ENCODE results near the gene PAQR4. TPM values are rescaled to one million over a fixed set of nuclear protein-coding genes. Genes with fewer than 3 reads are reported as not detected.

Gene PAQR4
- total and polyA plus RNA-seq, 2 of the 13 experiments (the other 11 are each of a cell fraction or from before 2014, with no cell fraction given) = 15.9 to 24.8 TPM

DNA sequence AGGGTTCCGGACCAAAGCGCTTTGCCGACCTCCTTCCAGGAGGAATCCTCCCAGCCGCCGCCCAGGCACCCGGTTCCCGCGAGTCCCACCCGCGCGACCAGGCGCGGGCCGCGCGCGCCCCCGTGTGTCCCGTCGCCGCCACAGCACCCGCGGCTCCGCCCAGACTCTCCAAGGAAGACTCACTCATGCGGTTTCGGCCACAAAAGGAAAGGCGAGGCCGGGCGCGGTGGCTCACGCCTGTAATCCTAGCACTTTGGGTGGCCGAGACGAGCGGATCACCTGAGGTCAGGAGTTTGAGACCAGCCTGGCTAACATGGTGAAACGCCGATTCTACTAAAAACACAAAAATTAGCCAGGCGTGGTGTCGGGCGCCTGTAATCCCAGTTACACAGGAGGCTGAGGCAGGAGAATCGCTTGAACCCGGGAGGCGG lies 14.6 kb downstream of the PAQR4 start (continued):
- TF ChIP-seq ARNT2 (CRISPR knock-in tag; IDR thresholded peaks at IDR 0.05; ENCODE audit: low read depth) = peak; percentile 27; the same call in 1 of the 2 replicates
- TF ChIP-seq FOSL2 (CRISPR knock-in tag; IDR thresholded peaks at IDR 0.05) = peak; percentile 23; the same call in 1 of the 2 replicates
- TF ChIP-seq, protein P1, sequence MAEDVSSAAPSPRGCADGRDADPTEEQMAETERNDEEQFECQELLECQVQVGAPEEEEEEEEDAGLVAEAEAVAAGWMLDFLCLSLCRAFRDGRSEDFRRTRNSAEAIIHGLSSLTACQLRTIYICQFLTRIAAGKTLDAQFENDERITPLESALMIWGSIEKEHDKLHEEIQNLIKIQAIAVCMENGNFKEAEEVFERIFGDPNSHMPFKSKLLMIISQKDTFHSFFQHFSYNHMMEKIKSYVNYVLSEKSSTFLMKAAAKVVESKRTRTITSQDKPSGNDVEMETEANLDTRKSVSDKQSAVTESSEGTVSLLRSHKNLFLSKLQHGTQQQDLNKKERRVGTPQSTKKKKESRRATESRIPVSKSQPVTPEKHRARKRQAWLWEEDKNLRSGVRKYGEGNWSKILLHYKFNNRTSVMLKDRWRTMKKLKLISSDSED (CRISPR knock-in tag; IDR thresholded peaks at IDR 0.05) = no peak
- no peak for TF ChIP-seq TBP (CRISPR knock-in tag; IDR thresholded peaks at IDR 0.05)
- no peak for TF ChIP-seq PLRG1 (conservative IDR thresholded peaks at IDR 0.05)
- TF ChIP-seq ZNF709 (CRISPR knock-in tag; IDR thresholded peaks at IDR 0.05) = 0 out of 2 replicates have a peak, but pooled peaks have one; percentile 37
- 0 out of 2 replicates have a peak, but pooled peaks have one; percentile 26 for TF ChIP-seq ZNF547 (CRISPR knock-in tag; IDR thresholded peaks at IDR 0.05)
- no peak for TF ChIP-seq ZNF225 (CRISPR knock-in tag; IDR thresholded peaks at IDR 0.05)
- TF ChIP-seq SNAPC2 (CRISPR knock-in tag; IDR thresholded peaks at IDR 0.05) = no peak
- no peak for TF ChIP-seq SMAD3 (CRISPR knock-in tag; IDR thresholded peaks at IDR 0.05)
- TF ChIP-seq, protein P2, sequence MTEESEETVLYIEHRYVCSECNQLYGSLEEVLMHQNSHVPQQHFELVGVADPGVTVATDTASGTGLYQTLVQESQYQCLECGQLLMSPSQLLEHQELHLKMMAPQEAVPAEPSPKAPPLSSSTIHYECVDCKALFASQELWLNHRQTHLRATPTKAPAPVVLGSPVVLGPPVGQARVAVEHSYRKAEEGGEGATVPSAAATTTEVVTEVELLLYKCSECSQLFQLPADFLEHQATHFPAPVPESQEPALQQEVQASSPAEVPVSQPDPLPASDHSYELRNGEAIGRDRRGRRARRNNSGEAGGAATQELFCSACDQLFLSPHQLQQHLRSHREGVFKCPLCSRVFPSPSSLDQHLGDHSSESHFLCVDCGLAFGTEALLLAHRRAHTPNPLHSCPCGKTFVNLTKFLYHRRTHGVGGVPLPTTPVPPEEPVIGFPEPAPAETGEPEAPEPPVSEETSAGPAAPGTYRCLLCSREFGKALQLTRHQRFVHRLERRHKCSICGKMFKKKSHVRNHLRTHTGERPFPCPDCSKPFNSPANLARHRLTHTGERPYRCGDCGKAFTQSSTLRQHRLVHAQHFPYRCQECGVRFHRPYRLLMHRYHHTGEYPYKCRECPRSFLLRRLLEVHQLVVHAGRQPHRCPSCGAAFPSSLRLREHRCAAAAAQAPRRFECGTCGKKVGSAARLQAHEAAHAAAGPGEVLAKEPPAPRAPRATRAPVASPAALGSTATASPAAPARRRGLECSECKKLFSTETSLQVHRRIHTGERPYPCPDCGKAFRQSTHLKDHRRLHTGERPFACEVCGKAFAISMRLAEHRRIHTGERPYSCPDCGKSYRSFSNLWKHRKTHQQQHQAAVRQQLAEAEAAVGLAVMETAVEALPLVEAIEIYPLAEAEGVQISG (CRISPR knock-in tag; IDR thresholded peaks at IDR 0.05) = peak; percentile 34; the same call in 1 of the 2 replicates
- 0 out of 2 replicates have a peak, but pooled peaks have one; percentile 28 for TF ChIP-seq MIER2 (CRISPR knock-in tag; IDR thresholded peaks at IDR 0.05)
- TF ChIP-seq XRCC5 (optimal IDR thresholded peaks at IDR 0.05; ENCODE audit: low read length) = peak; percentile 65
- TF ChIP-seq NR1H2 (CRISPR knock-in tag; IDR thresholded peaks at IDR 0.05; ENCODE audit: borderline replicate concordance, low read depth) = no peak
- peak; percentile 45; the same call in 1 of the 2 replicates for TF ChIP-seq ZNF333 (CRISPR knock-in tag; IDR thresholded peaks at IDR 0.05; ENCODE audit: borderline replicate concordance)
- no peak for TF ChIP-seq ZBTB39 (CRISPR knock-in tag; IDR thresholded peaks at IDR 0.05)
- TF ChIP-seq NFKB2 (CRISPR knock-in tag; IDR thresholded peaks at IDR 0.05; ENCODE audit: borderline replicate concordance) = peak; percentile 40; the same call in 1 of the 2 replicates
- peak; percentile 31; the same call in 1 of the 2 replicates for TF ChIP-seq SP5 (CRISPR knock-in tag; IDR thresholded peaks at IDR 0.05; ENCODE audit: borderline replicate concordance, low read depth)
- TF ChIP-seq MAFK (conservative IDR thresholded peaks at IDR 0.05 in 1 of 2, IDR thresholded peaks at IDR 0.05 in 1 of 2; ENCODE audit: low read length in 2 of 2) = no peak
- TF ChIP-seq, protein P3, sequence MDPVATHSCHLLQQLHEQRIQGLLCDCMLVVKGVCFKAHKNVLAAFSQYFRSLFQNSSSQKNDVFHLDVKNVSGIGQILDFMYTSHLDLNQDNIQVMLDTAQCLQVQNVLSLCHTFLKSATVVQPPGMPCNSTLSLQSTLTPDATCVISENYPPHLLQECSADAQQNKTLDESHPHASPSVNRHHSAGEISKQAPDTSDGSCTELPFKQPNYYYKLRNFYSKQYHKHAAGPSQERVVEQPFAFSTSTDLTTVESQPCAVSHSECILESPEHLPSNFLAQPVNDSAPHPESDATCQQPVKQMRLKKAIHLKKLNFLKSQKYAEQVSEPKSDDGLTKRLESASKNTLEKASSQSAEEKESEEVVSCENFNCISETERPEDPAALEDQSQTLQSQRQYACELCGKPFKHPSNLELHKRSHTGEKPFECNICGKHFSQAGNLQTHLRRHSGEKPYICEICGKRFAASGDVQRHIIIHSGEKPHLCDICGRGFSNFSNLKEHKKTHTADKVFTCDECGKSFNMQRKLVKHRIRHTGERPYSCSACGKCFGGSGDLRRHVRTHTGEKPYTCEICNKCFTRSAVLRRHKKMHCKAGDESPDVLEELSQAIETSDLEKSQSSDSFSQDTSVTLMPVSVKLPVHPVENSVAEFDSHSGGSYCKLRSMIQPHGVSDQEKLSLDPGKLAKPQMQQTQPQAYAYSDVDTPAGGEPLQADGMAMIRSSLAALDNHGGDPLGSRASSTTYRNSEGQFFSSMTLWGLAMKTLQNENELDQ (CRISPR knock-in tag; IDR thresholded peaks at IDR 0.05; ENCODE audit: borderline replicate concordance) = peak; percentile 36; the same call in 1 of the 2 replicates
- 0 out of 2 replicates have a peak, but pooled peaks have one; percentile 12 for TF ChIP-seq ELF3 (CRISPR knock-in tag; IDR thresholded peaks at IDR 0.05)
- no peak for TF ChIP-seq ZSCAN30 (CRISPR knock-in tag; IDR thresholded peaks at IDR 0.05)
- peak; percentile 61; the same call in 1 of the 2 replicates for TF ChIP-seq KDM2A (CRISPR knock-in tag; IDR thresholded peaks at IDR 0.05; ENCODE audit: borderline replicate concordance, low read depth)
